B cell (primary cell): Measurements from ENCODE around the gene CROCC.

Experiments
- EZH2 ChIP-seq: IDR thresholded peaks from 2 replicates; pipeline ENCODE4 v1.6.1; 2012; ENCODE audit warnings: borderline replicate concordance, low read depth, mild to moderate bottlenecking, moderate library complexity, low read length; ENCODE audit not compliant: insufficient read depth, poor library complexity, severe bottlenecking
- TF ChIP-seq, protein P1 (sequence below): fragments of 200-600 bp; IDR thresholded peaks from one replicate; pipeline ENCODE4 v1.8.0; 2022; ENCODE audit warnings: antibody characterized with exemption, mild to moderate bottlenecking

DNA sequence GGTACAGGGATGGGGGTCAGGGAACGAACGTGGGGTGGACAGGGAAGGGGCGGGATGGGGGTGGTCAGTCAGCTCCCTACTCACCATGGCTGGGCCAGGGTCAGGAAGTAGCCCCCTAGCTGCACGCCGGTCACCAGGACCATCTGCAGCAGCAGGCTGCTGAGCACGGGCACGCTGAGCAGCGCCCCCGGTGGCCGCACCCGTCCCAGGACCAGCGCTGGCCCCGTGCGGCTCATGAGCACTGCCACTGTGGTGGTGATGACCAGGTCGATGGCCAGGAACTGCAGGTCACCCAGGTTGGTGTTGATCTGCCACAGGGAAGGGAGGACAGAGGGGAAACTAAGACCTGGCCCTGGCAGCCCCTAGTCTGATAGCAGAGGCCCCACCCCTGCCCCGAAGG, 65.2 kb downstream of the CROCC start:
- TF ChIP-seq, protein P1, sequence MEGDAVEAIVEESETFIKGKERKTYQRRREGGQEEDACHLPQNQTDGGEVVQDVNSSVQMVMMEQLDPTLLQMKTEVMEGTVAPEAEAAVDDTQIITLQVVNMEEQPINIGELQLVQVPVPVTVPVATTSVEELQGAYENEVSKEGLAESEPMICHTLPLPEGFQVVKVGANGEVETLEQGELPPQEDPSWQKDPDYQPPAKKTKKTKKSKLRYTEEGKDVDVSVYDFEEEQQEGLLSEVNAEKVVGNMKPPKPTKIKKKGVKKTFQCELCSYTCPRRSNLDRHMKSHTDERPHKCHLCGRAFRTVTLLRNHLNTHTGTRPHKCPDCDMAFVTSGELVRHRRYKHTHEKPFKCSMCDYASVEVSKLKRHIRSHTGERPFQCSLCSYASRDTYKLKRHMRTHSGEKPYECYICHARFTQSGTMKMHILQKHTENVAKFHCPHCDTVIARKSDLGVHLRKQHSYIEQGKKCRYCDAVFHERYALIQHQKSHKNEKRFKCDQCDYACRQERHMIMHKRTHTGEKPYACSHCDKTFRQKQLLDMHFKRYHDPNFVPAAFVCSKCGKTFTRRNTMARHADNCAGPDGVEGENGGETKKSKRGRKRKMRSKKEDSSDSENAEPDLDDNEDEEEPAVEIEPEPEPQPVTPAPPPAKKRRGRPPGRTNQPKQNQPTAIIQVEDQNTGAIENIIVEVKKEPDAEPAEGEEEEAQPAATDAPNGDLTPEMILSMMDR: no peak
- TF ChIP-seq EZH2: no peak
